ENCODE measurements around the gene CARD9.
A peak's percentile ranks its signal among the peaks of the same experiment; 100 is the strongest.

The CARD9 gene

GRCh38 chr9:136379003-136379287, 5.5 kb upstream of the CARD9 start:
- DNase-seq, result no peak

DNA sequence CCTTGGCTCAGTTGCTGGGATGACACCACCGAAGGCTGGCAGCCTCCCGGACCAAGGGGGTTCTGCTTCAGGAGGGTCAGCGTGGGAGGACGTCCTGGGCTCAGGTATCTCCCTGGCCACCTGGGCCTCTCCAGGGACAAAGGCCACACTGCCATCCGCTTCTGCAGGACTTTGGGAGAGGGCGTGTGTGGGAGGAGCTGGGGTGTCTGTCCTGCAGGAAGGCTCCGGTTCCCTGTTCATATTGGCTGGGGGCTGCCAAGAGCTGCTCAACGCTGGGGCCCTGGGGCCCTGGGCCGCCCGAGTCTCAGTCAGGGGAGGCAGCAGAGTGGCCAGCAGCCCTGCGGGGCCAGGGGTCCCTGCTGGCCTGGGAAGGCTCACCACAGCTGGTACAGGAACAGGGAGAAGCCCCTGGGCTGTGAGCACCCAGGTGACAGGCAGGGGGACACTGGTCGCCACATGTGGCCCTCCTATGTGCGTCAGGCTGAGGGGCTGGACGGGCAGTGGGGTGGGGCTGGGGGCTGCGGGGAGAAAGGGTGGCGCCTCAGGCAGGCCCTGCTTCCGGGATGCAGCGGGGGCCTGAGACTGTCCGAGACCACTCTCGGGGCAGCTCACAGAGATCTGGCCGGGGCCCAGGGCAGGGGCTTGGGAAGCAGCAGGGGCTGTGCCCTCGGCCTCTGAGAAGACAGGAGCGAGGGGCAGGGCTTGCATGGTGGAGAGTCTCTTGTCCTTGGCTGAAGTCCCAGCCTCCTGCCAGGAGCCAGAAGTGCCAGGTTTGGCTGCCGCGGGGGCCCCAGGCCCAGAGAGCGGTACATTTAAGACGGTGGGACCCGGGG, 4.9 kb upstream of the CARD9 start:
- no peak for DNase-seq

- DNase-seq, result no peak
Measured at GRCh38 chr9:136377341-136378169, 4.1 kb upstream of the CARD9 start.

DNA sequence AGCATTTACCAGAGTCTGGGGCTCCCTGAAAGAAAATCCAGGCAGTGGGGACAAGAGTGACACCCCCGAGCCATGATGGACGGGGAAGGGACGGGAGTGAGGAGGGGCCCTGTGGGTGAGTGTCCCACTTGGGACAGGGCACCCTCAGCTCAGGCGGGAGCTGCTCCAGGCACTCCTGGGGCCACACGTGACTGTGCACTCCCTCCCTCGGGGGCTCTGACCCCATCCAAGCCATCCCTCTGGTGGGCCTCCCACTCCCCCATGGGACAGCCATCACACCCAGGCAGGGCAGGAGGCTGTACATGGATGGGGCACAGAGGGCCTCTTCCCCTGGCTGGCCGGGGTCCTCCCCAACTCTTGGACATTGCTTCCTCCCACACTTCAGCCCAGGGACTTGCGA, 3.0 kb upstream of the CARD9 start:
- no peak for DNase-seq

GRCh38 chr9:136375096-136375495, 1.6 kb upstream of the CARD9 start:
- no peak for DNase-seq

DNA sequence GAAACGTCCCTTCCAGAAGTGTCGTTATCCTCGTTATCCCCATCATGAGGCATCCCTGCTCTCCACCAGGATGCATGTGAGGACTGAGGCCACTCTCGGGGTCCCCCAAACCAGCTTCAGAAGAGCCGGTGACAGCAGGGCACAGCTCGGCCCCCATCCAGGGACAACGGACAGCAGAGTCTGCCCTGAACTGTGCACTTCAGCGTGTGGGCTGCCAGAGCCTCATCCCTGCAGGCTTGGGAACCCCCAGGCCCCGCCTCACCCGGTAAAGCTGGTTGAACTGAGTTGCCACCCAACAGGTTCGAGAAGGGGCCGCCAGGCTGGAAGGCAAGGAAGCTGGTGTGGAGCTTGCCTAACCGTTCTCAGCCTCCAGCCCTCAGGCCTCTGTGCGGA, 710 bp upstream of the CARD9 start:
- no peak for DNase-seq

- DNase-seq, result peak; percentile 86
Measured at GRCh38 chr9:136372561-136373299, 739 bp downstream of the CARD9 start.

DNA sequence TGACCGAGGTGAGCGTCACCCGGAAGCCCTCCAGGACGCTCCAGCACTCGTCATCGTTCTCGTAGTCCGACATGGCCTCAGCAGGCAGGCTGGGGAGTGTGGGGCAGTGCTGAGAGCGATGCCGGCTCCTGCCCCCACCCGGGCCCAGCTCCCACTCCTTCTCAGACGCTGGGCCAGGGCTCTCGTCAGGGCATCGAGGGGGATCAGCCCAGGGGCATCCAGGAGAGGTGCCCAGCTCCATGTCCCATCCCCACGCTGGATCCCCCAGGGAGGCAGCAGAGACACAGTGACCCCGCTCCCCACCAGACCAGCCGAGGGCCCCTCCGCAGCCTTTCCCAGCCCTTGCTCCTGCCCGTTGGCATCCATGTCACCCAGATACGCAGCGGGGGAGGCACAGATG, 1.5 kb downstream of the CARD9 start:
- DNase-seq, result no peak

GRCh38 chr9:136371533-136371880, 2.0 kb downstream of the CARD9 start:
- DNase-seq, result no peak

GRCh38 chr9:136370687-136371532, 2.6 kb downstream of the CARD9 start:
- DNase-seq, result no peak

GRCh38 chr9:136370037-136370436, 3.4 kb downstream of the CARD9 start:
- DNase-seq, result no peak

GRCh38 chr9:136368190-136368589, 5.3 kb downstream of the CARD9 start:
- no peak for DNase-seq

GRCh38 chr9:136367296-136368145, 5.9 kb downstream of the CARD9 start:
- no peak for DNase-seq

- no peak for DNase-seq
Measured at GRCh38 chr9:136366826-136367225, 6.6 kb downstream of the CARD9 start.

GRCh38 chr9:136365775-136366222, 7.7 kb downstream of the CARD9 start:
- peak; percentile 61 for DNase-seq

DNA sequence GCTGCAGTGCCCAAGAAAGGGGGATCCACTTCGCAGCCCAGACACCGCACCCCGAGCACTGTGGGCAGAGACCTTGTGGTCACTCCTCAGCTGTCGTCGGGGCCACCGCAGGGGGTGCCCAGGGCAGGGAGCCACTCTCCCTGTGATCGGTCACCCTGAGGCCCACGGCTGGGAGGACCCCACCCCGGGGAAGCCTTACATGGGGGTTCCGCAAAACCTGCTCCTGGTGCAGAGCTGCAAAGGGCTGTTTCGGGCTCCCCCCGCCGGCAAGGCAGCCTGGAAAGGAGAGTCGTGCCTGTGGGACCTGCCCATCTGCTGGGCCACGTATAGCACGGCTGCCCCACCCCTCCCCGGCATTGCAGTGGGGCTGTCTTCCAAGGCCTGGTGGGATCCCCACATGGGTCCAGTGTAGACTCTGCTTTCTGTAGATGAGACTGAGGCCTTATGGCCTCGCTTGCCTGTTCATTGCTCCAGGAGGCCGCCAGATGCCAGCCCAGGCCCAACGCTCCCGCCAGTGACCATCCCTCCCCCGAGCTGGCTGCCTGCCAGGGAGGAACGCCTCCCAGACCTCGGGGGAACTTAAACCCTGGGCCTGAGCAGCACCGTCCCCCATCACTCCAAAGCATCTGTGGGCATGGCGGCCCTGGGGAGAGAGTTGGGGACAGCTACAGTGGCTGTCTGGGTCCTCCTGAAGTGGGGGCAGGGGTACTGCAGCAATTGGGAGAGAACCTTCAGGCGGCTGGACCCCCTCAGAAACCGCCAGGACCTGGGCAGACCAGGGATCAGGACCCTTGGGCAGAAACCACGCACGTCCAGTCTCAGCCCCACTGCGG, 8.3 kb downstream of the CARD9 start:
- no peak for DNase-seq

- DNase-seq, result no peak
Measured at GRCh38 chr9:136363949-136364748, 9.3 kb downstream of the CARD9 start.

- DNase-seq, result peak; percentile 99
Measured at GRCh38 chr9:136363106-136363948, 10.1 kb downstream of the CARD9 start, which contains the start of gene DNLZ. TSS of gene DNLZ (minus strand) at chr9:136363744. CDS start at chr9:136363714, 30 bp downstream.

DNA sequence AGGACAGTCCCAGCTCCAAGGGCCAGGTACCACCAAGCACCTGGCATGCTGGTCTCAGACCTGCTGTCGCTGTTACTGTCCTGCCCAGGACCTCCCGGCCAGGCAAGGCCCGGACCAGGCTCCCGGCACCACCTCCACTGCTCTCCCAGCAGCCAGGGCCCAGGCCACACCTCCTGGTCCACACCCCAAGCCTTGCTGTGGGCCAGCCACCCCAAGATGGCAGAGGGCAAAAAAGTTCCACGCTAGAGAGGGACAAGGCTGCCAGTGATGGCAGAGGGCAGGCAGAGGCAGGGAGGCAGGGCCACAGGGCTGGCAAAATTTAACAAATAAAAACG, 11.1 kb downstream of the CARD9 start:
- DNase-seq, result no peak

Measured in suppressor macrophage treated with lipopolysaccharide for 4 hours (primary cell).